GM12872 (cell line): Measurements from ENCODE around the gene ZNF175.

Experiments used
- TF ChIP-seq, protein P1 (sequence below): IDR thresholded peaks from 3 replicates; pipeline ENCODE4 v1.5.1; 2011; ENCODE audit warnings: low read depth, mild to moderate bottlenecking, low read length, moderate library complexity; ENCODE audit not compliant: insufficient read depth

The ZNF175 gene

DNA sequence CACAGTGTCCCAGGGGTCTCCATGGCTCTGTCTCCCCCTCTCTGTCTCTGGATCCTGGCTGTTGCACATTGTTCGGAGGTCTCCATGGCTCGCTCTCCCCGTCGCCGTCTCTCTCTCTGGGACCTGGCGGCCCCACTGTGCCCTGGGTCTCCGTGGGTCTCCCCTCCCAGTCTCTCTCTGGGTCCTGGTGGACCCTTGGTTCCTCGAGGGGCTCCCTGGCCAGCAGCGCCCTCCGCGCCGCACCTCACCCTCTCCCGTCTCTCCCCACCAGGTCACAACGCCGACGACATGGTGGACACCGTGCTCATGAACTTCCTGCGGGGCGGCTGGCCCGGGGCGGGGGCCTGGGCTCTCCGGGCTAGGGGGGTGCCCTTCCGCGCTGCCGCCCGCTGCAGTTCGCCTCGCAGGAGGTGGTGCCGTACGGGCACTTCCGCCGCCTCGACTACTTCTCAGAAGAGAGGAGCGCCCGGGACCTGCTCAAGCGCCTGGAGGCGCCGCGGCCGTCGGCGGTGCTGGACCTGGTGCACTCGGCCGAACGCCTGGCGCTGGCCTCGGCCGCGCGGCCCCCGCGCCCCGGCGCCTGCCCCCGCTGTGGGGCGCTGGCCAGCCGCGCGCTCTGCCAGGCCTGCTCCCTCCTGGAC lies 30.0 kb downstream of the ZNF175 start:
- TF ChIP-seq, protein P1, sequence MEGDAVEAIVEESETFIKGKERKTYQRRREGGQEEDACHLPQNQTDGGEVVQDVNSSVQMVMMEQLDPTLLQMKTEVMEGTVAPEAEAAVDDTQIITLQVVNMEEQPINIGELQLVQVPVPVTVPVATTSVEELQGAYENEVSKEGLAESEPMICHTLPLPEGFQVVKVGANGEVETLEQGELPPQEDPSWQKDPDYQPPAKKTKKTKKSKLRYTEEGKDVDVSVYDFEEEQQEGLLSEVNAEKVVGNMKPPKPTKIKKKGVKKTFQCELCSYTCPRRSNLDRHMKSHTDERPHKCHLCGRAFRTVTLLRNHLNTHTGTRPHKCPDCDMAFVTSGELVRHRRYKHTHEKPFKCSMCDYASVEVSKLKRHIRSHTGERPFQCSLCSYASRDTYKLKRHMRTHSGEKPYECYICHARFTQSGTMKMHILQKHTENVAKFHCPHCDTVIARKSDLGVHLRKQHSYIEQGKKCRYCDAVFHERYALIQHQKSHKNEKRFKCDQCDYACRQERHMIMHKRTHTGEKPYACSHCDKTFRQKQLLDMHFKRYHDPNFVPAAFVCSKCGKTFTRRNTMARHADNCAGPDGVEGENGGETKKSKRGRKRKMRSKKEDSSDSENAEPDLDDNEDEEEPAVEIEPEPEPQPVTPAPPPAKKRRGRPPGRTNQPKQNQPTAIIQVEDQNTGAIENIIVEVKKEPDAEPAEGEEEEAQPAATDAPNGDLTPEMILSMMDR: no peak

DNA sequence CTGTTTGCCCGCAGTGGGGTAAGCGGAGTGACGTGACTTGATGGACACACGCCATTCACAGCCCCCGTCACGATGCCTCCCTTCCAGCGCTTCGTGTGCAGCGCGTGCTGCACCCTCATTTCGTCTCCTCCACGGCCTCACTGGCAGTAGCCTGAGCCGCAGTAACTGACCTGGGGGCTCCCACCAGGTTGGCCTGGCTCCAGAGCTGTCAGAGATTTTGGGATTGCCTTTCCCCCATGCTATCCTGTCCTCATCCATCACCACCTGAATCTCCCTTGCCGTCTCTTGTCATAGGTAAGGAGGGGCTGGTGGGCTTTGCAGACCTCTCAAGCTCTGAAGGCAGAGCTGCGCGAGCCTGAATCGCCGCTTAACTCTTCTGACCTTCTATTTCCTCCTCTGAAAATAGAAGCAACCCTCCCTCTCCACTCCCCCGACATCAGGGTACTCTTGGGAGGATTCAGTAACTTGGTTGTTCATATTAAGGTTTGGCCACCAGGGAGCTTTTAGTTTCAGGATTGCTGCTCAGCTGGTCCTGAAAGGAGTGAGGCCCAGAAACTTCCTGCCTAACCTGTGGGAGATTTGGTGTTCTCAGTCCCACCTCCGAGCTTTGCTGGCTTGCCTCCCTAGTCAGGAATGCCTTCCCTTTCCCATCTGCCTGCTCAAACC lies 31.2 kb downstream of the ZNF175 start:
- TF ChIP-seq, protein P1: peak; percentile 37; the same call in 1 of the 3 replicates

DNA sequence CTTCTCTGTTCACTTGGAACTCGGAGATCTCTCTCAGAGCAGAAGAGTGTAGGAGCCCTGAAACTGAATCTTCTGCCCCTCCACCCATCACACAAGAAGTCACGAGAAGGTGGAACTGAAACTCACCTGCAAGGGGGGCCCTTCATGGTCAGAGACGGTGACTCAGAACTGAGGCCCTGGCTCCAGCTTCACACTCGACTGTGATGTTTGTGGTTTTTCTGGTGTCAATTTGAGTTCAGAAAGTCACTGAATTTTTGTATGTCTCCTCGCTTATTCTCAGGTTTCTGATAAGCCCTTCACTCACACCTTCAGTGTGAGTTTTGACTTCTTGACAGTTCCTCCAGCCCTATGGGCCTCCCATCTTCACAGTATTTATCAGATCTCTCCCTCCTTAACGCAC lies 36.0 kb downstream of the ZNF175 start:
- TF ChIP-seq, protein P1: no peak

DNA sequence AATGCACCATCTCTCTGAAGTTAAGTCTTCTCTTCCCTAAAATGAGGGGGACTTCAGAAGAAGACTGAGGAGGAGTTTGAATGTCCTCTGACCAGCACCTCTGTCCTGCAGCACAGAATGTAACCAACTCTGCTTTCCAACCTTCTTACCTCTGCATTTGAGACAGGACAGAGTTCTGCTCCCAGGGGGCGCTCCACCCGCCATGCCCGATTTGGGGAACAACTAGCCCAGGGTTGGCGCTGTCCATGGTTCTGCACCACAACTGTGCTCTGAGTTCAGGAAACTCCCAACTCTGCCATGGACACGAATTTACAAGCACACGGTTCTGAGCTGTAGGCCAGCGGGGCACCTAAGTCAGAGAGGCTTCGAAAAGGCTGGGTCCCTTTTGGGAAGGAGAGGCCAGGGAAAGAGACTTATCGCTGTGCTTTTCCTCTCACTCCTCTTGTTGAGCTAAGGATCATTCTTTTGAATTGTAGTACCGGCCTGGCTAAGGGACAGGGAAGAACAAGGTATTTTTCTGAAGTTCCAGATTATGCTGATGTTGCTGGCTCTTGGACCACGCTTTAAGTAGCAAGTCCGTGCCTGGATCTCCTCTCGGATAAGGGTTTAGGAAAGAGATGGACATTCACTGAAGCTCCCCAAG lies 37.0 kb downstream of the ZNF175 start:
- TF ChIP-seq, protein P1: peak; percentile 69

DNA sequence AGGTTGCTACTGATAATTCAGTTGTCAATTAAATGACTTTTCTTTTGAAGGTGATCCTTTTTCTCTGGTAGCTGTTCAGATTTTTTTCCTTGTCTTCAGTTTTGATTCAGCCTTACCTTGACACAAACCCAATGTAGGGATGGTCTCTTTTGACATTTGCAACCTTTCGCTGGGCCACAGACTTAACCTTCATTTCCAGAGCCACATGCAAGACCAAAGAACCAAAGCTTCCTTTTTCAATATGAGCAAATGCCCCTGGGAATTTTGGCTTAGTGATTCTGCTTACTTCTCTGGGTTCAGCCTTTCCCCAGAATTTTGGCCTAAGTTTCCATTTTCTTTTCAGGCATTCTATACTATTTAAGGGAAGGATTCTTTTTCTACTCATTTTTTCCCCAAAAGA lies 39.5 kb downstream of the ZNF175 start:
- TF ChIP-seq, protein P1: no peak

DNA sequence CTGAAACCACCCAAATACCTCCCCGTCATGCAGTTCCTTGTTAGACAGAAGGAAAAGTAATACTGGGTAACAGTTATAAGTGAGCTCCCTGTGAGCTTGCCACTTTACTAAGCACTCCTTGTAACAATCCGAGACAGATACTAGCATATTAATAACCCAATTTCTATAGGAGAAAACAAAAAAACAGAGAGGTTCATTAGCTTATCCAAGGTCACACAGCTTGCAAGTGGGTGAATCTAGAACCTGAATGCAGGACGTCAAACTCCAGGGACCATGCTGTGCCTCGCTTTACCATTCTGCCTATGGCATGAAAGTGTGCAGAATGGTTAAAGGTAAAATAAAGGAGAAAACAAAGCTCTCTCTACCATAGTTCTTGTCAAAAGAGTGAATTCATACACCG lies 43.7 kb downstream of the ZNF175 start:
- TF ChIP-seq, protein P1: no peak

DNA sequence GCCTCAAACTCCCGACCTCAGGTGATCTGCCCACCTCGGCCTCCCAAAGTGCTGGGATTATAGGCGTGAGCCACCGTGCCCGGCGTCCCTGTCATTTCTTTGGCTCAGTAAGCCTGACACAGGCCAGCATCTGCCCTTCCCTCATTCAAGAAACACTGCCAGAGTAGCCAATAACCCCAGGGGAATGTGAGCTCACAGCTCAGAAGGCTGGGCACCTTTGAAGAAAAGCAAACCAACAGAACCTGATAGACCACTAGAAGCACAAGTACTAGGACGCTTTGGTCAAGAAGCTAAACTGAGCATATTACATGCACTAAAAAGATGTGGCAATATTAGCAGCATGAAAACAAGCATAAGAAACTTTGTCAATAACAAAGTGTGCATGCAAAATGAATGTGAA lies 44.9 kb downstream of the ZNF175 start:
- TF ChIP-seq, protein P1: no peak
